ENCODE data around the gene CHML.

CHML gene

GRCh38 chr1:241645199-241645598, 5.0 kb upstream of the CHML start:
- no peak for DNase-seq

GRCh38 chr1:241644259-241644658, 4.1 kb upstream of the CHML start:
- DNase-seq = no peak

GRCh38 chr1:241642593-241642944, 2.4 kb upstream of the CHML start:
- DNase-seq = no peak

- no peak for DNase-seq
Measured at GRCh38 chr1:241641773-241642592, 1.8 kb upstream of the CHML start.

GRCh38 chr1:241640867-241641622, 876 bp upstream of the CHML start:
- DNase-seq = no peak

GRCh38 chr1:241639623-241640148, 483 bp downstream of the CHML start:
- DNase-seq = no peak

GRCh38 chr1:241638909-241639622, 1.1 kb downstream of the CHML start:
- DNase-seq = no peak

- no peak for DNase-seq
Measured at GRCh38 chr1:241638099-241638682, 2.0 kb downstream of the CHML start.

GRCh38 chr1:241637604-241638003, 2.6 kb downstream of the CHML start:
- no peak for DNase-seq

GRCh38 chr1:241637046-241637590, 3.1 kb downstream of the CHML start:
- DNase-seq = no peak

- DNase-seq = no peak
Measured at GRCh38 chr1:241636291-241636690, 3.9 kb downstream of the CHML start.

GRCh38 chr1:241635556-241636152, 4.5 kb downstream of the CHML start:
- DNase-seq = no peak

- no peak for DNase-seq
Measured at GRCh38 chr1:241632987-241633386, 7.2 kb downstream of the CHML start.

GRCh38 chr1:241631674-241632073, 8.5 kb downstream of the CHML start:
- no peak for DNase-seq

- no peak for DNase-seq
Measured at GRCh38 chr1:241630899-241631298, 9.3 kb downstream of the CHML start.

- no peak for DNase-seq
Measured at GRCh38 chr1:241630476-241630875, 9.7 kb downstream of the CHML start.

- no peak for DNase-seq
Measured at GRCh38 chr1:241630005-241630404, 10.2 kb downstream of the CHML start.

- peak in 1 of 2 donors; percentile 55 for DNase-seq
Measured at GRCh38 chr1:241627453-241628259, 12.5 kb downstream of the CHML start.

GRCh38 chr1:241624935-241625334, 15.2 kb downstream of the CHML start:
- no peak for DNase-seq

GRCh38 chr1:241622669-241623068, 17.5 kb downstream of the CHML start:
- DNase-seq = no peak

GRCh38 chr1:241617426-241617825, 22.7 kb downstream of the CHML start:
- DNase-seq = no peak

Measured in hippocampal formation (tissue), 2 donors.